Cardiac muscle cell (in vitro differentiated cells and primary cell): ENCODE measurements around the gene SEL1L2. TPM values are rescaled to one million over a fixed set of nuclear protein-coding genes. Genes with fewer than 3 reads are reported as not detected.
A peak's percentile ranks its signal among the peaks of the same experiment; 100 is the strongest.

Experiments used
- DNase-seq, 2 donors: peaks; one replicate each; pipeline versions ENCODE4 v3.0.0 to v3.0.0-alpha.2; 2010 to 2017; ENCODE audit warnings: low read depth in 1 of 2, low spot score in 1 of 2
- H3K27ac ChIP-seq: fragments of 200-600 bp; sonication (generic); 2 replicates; pipeline ENCODE4 v1.5.1; 2016
- H3K27me3 ChIP-seq: fragments of 200-600 bp; sonication (generic); 2 replicates; pipeline ENCODE4 v1.6.0; 2016; ENCODE audit warnings: control low read depth
- H3K36me3 ChIP-seq: fragments of 200-600 bp; sonication (generic); 2 replicates; pipeline ENCODE4 v1.5.1; 2016; ENCODE audit warnings: control low read depth
- H3K4me1 ChIP-seq: fragments of 200-600 bp; sonication (generic); 2 replicates; pipeline ENCODE4 v1.8.1; 2017; ENCODE audit warnings: low read depth, mild to moderate bottlenecking, mixed run types
- H3K4me3 ChIP-seq: fragments of 200-600 bp; sonication (generic); 2 replicates; pipeline ENCODE4 v1.5.1; 2016; ENCODE audit warnings: mild to moderate bottlenecking
- H3K9me3 ChIP-seq: fragments of 200-600 bp; sonication (generic); 2 replicates; pipeline ENCODE4 v1.5.1; 2017; ENCODE audit warnings: low read depth, mild to moderate bottlenecking, control low read depth
- CTCF ChIP-seq: IDR thresholded peaks from 2 replicates; pipeline ENCODE4 v1.5.1; 2012; ENCODE audit warnings: low read depth, mild to moderate bottlenecking, low read length
- polyA plus RNA-seq: library from polyadenylated mRNA; unstranded; fragments of >200 nt; fragmentation: Nextera tagmentation; extraction: Ambion mirVana; gene quantifications from 2 replicates; pipeline ENCODE4 v1.2.1, GENCODE V29; 2016
- total RNA-seq: library from RNA; depleted of rRNA; stranded (reverse); fragments of >200 nt; gene quantifications from 2 replicates; pipeline ENCODE4 v1.2.3, GENCODE V29; 2016

The SEL1L2 gene
- total and polyA plus RNA-seq, 2 experiments from 2014 or later: not detected

GRCh38 chr20:13831476-13831875 is 158.9 kb downstream of the SEL1L2 start:
- Histone ChIP-seq H3K36me3 (no peaks in the 10 kb centered on the region), H3K27me3 (no peaks in the 10 kb centered on the region)

GRCh38 chr20:13825465-13825864 is 164.9 kb downstream of the SEL1L2 start:
- Histone ChIP-seq H3K27me3 (no peaks in the 10 kb centered on the region), H3K4me3 (no peak overlapping the region), H3K9me3 (no peaks in the 10 kb centered on the region), H3K4me1 (no peaks in the 10 kb centered on the region), H3K27ac (no peak overlapping the region), H3K36me3 (no peaks in the 10 kb centered on the region)
- no peak for TF ChIP-seq CTCF
- no peak for DNase-seq

More at GRCh38 chr20:13831476-13831875, 158.9 kb downstream of the SEL1L2 start:
- Histone ChIP-seq H3K27ac (no peak overlapping the region), H3K4me3 (no peak overlapping the region), H3K4me1 (no peaks in the 10 kb centered on the region), H3K9me3 (no peaks in the 10 kb centered on the region)
- TF ChIP-seq CTCF: no peak
- DNase-seq: no peak

GRCh38 chr20:13824459-13824858 is 166.0 kb downstream of the SEL1L2 start:
- DNase-seq: no peak
- Histone ChIP-seq H3K36me3 (no peaks in the 10 kb centered on the region), H3K27me3 (no peaks in the 10 kb centered on the region), H3K9me3 (no peaks in the 10 kb centered on the region), H3K4me1 (no peaks in the 10 kb centered on the region), H3K27ac (no peak overlapping the region), H3K4me3 (no peak overlapping the region)
- TF ChIP-seq CTCF: no peak

GRCh38 chr20:13822459-13822858 is 168.0 kb downstream of the SEL1L2 start:
- no peaks in the 10 kb centered on the region for H3K9me3 ChIP-seq
- no peak overlapping the region for H3K4me3 ChIP-seq
- no peaks in the 10 kb centered on the region for H3K4me1 ChIP-seq
- H3K27ac ChIP-seq: no peak overlapping the region
- no peak for DNase-seq
- H3K27me3 ChIP-seq: no peaks in the 10 kb centered on the region
- no peak for TF ChIP-seq CTCF
- peaks cover 9% of the 10 kb centered on the region for H3K36me3 ChIP-seq

- DNase-seq: peak in 1 of 2 donors; percentile 34
- H3K27ac ChIP-seq: no peak overlapping the region
- peaks cover 15% of the 10 kb centered on the region for H3K36me3 ChIP-seq
- H3K9me3 ChIP-seq: no peaks in the 10 kb centered on the region
- H3K27me3 ChIP-seq: no peaks in the 10 kb centered on the region
- H3K4me3 ChIP-seq: no peak overlapping the region
- TF ChIP-seq CTCF: no peak
- no peaks in the 10 kb centered on the region for H3K4me1 ChIP-seq
Observed at GRCh38 chr20:13821876-13822275, 168.5 kb downstream of the SEL1L2 start.
